GM18520 (cell line): ENCODE measurements around the gene MRPL32.

ENCODE experiments used
- ATAC-seq: cut with Tn5 transposase; IDR thresholded peaks from one replicate; pipeline ENCODE4 v1.9.1; 2021; ENCODE audit not compliant: unreplicated experiment

The MRPL32 gene

GRCh38 chr7:42925630-42926029 is 6.5 kb upstream of the MRPL32 start:
- no peak for ATAC-seq

GRCh38 chr7:42926204-42926603 is 6.0 kb upstream of the MRPL32 start:
- no peak for ATAC-seq

GRCh38 chr7:42928754-42929153 is 3.4 kb upstream of the MRPL32 start:
- ATAC-seq = no peak

GRCh38 chr7:42929449-42929848 is 2.7 kb upstream of the MRPL32 start:
- ATAC-seq = no peak

GRCh38 chr7:42930889-42931288 is 1.3 kb upstream of the MRPL32 start:
- ATAC-seq = no peak

GRCh38 chr7:42931447-42931833 is 736 bp upstream of the MRPL32 start:
- ATAC-seq = no peak

GRCh38 chr7:42932811-42933591 is 825 bp downstream of the MRPL32 start:
- no peak for ATAC-seq

- no peak for ATAC-seq
These were observed 2.1 kb downstream of the MRPL32 start for GRCh38 chr7:42934291-42934690.

GRCh38 chr7:42935861-42936260 is 3.7 kb downstream of the MRPL32 start:
- no peak for ATAC-seq

GRCh38 chr7:42939457-42940240 is 7.5 kb downstream of the MRPL32 start:
- ATAC-seq = no peak

- no peak for ATAC-seq
These were observed 9.0 kb downstream of the MRPL32 start for GRCh38 chr7:42940985-42941847.

GRCh38 chr7:42945821-42946626 is 13.8 kb downstream of the MRPL32 start:
- ATAC-seq = no peak

GRCh38 chr7:42946627-42946950 is 14.4 kb downstream of the MRPL32 start:
- no peak for ATAC-seq

GRCh38 chr7:42947521-42947920 is 15.3 kb downstream of the MRPL32 start:
- no peak for ATAC-seq

- ATAC-seq = no peak
These were observed 18.2 kb downstream of the MRPL32 start for GRCh38 chr7:42950417-42950816.

GRCh38 chr7:42952328-42952727 is 20.2 kb downstream of the MRPL32 start:
- no peak for ATAC-seq

- no peak for ATAC-seq
These were observed 21.8 kb downstream of the MRPL32 start for GRCh38 chr7:42953994-42954393.

- ATAC-seq = no peak
These were observed 23.9 kb downstream of the MRPL32 start for GRCh38 chr7:42956062-42956461.

- no peak for ATAC-seq
These were observed 27.4 kb downstream of the MRPL32 start for GRCh38 chr7:42959549-42959948.

GRCh38 chr7:42960762-42961161 is 28.6 kb downstream of the MRPL32 start:
- no peak for ATAC-seq

- ATAC-seq = no peak
These were observed 29.0 kb downstream of the MRPL32 start for GRCh38 chr7:42961170-42961569.
